Measurements from ENCODE around the gene AMBP.

AMBP gene

GRCh38 chr9:114076237-114077161, 1.6 kb downstream of the AMBP start:
- H3K4me3 ChIP-seq (ENCODE audit: low read length), result no peak overlapping the region
- DNase-seq (ENCODE audit: low read depth), result no peak
- no peak for TF ChIP-seq CTCF (conservative IDR thresholded peaks at IDR 0.05; ENCODE audit: low read length)

GRCh38 chr9:114075602-114076001, 2.5 kb downstream of the AMBP start:
- no peak overlapping the region for H3K4me3 ChIP-seq (ENCODE audit: low read length)
- DNase-seq (ENCODE audit: low read depth), result no peak
- TF ChIP-seq CTCF (conservative IDR thresholded peaks at IDR 0.05; ENCODE audit: low read length), result no peak

- DNase-seq (ENCODE audit: low read depth), result peak; percentile 46
- H3K4me3 ChIP-seq (ENCODE audit: low read length), result no peak overlapping the region
- TF ChIP-seq CTCF (conservative IDR thresholded peaks at IDR 0.05; ENCODE audit: low read length), result no peak
Observed at GRCh38 chr9:114072184-114073140, 5.6 kb downstream of the AMBP start.

DNA sequence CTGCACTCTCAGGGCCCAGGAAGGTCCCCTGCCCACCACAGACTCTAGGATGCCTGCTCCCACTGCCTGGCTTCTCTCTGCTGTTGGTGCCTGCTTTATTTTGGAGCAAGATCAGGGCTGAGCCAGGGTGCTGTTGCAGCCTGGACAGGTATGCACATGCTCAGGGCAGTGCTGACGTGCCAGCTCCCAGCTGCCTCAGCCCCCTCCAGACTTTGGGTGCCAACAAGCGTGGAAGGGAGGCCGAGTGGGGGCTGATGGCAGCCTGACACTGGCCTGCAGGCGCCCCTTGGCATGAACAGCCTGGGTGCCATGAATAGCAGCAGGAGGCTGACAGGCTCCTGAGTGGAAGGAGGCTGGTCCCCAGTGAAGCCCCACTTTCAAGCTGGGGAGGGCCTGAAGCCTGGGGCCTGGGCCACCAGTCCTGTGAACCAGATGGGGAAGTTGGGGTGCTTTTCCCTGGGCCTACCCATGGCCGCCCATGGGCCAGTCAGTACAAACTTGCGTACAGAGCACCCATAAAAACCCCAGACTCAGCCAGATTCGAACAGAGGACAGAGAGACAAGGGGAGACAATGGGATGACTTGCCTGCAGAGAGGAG, 6.8 kb downstream of the AMBP start:
- H3K4me3 ChIP-seq (ENCODE audit: low read length), result no peak overlapping the region
- no peak for TF ChIP-seq CTCF (conservative IDR thresholded peaks at IDR 0.05; ENCODE audit: low read length)
- no peak for DNase-seq (ENCODE audit: low read depth)

GRCh38 chr9:114070188-114071103, 7.7 kb downstream of the AMBP start:
- no peak for DNase-seq (ENCODE audit: low read depth)
- H3K4me3 ChIP-seq (ENCODE audit: low read length), result no peak overlapping the region
- TF ChIP-seq CTCF (conservative IDR thresholded peaks at IDR 0.05; ENCODE audit: low read length), result no peak
